ENCODE measurements around the gene VGLL4. TPM values are rescaled to one million over a fixed set of nuclear protein-coding genes. Genes with fewer than 3 reads are reported as not detected.

VGLL4 gene
- total RNA-seq, 1 experiment from 2014 or later = 31.7 TPM

- no TSS peak for BruUV-seq (replicated peaks)
- Mint-ChIP-seq H3K27me3 (ENCODE audit: insufficient read depth, unreplicated experiment) (no peaks in the 10 kb centered on the region), H3K4me3 (ENCODE audit: unreplicated experiment) (no peak overlapping the region), H3K36me3 (ENCODE audit: insufficient read depth, unreplicated experiment) (peaks cover 57% of the 10 kb centered on the region), H3K9me3 (ENCODE audit: unreplicated experiment) (no peaks in the 10 kb centered on the region), H3K4me1 (ENCODE audit: insufficient read depth, unreplicated experiment) (peaks cover 18% of the 10 kb centered on the region), H3K27ac (ENCODE audit: low read depth, unreplicated experiment) (no peak overlapping the region)
- intact Hi-C loops (cut with micrococcal nuclease) = no loop called here
- POLR2A ChIA-PET = no interaction called here
- no peak for TF ChIP-seq CTCF (IDR thresholded peaks at IDR 0.05; ENCODE audit: unreplicated experiment)
- CTCF ChIA-PET = interaction anchor here (0.6 kb wide), 2 partner anchors 191 to 671 kb away, joined by 3 read pairs; no protein-coding TSS in a partner anchor
- no peak for DNase-seq (ENCODE audit: unreplicated experiment)
These were observed 89.0 kb downstream of the VGLL4 start for GRCh38 chr3:11554666-11555065.

- Mint-ChIP-seq H3K9me3 (ENCODE audit: unreplicated experiment) (no peaks in the 10 kb centered on the region), H3K36me3 (ENCODE audit: insufficient read depth, unreplicated experiment) (peaks cover 58% of the 10 kb centered on the region), H3K4me1 (ENCODE audit: insufficient read depth, unreplicated experiment) (peaks cover 23% of the 10 kb centered on the region), H3K4me3 (ENCODE audit: unreplicated experiment) (no peak overlapping the region), H3K27me3 (ENCODE audit: insufficient read depth, unreplicated experiment) (no peaks in the 10 kb centered on the region), H3K27ac (ENCODE audit: low read depth, unreplicated experiment) (no peak overlapping the region)
- no peak for TF ChIP-seq CTCF (IDR thresholded peaks at IDR 0.05; ENCODE audit: unreplicated experiment)
- POLR2A ChIA-PET = no interaction called here
- no TSS peak for BruUV-seq (replicated peaks)
- CTCF ChIA-PET = no interaction called here
- intact Hi-C loops (cut with micrococcal nuclease) = no loop called here
- DNase-seq (ENCODE audit: unreplicated experiment) = no peak
These were observed 89.5 kb downstream of the VGLL4 start for GRCh38 chr3:11554236-11554610.

GRCh38 chr3:11553436-11554235 is 90.1 kb downstream of the VGLL4 start:
- H3K4me1 Mint-ChIP-seq (ENCODE audit: insufficient read depth, unreplicated experiment) = peaks cover 29% of the 10 kb centered on the region
- H3K27me3 Mint-ChIP-seq (ENCODE audit: insufficient read depth, unreplicated experiment) = no peaks in the 10 kb centered on the region
- H3K27ac Mint-ChIP-seq (ENCODE audit: low read depth, unreplicated experiment) = peak overlapping the region; percentile 49
- no TSS peak for BruUV-seq (replicated peaks)
- H3K4me3 Mint-ChIP-seq (ENCODE audit: unreplicated experiment) = no peak overlapping the region
- ChIA-PET POLR2A (interaction anchor here (1.1 kb wide), 1 partner anchor 28 kb away, joined by 3 read pairs; no protein-coding TSS in a partner anchor), CTCF (interaction anchor here (0.6 to 0.8 kb wide), 2 partner anchors 8 to 293 kb away, joined by 3 read pairs; partner anchors contain the start of gene TAMM41)
- intact Hi-C loops (cut with micrococcal nuclease) = no loop called here
- H3K36me3 Mint-ChIP-seq (ENCODE audit: insufficient read depth, unreplicated experiment) = peaks cover 63% of the 10 kb centered on the region
- TF ChIP-seq CTCF (IDR thresholded peaks at IDR 0.05; ENCODE audit: unreplicated experiment) = no peak
- H3K9me3 Mint-ChIP-seq (ENCODE audit: unreplicated experiment) = no peaks in the 10 kb centered on the region
- DNase-seq (ENCODE audit: unreplicated experiment) = peak; percentile 63

- ChIA-PET CTCF (no interaction called here), POLR2A (interaction anchor here (1.1 kb wide), 1 partner anchor 29 kb away, joined by 3 read pairs; no protein-coding TSS in a partner anchor)
- no TSS peak for BruUV-seq (replicated peaks)
- DNase-seq (ENCODE audit: unreplicated experiment) = no peak
- H3K4me1 Mint-ChIP-seq (ENCODE audit: insufficient read depth, unreplicated experiment) = peaks cover 27% of the 10 kb centered on the region
- no peak for TF ChIP-seq CTCF (IDR thresholded peaks at IDR 0.05; ENCODE audit: unreplicated experiment)
- no peaks in the 10 kb centered on the region for H3K27me3 Mint-ChIP-seq (ENCODE audit: insufficient read depth, unreplicated experiment)
- peak overlapping the region; percentile 49 for H3K27ac Mint-ChIP-seq (ENCODE audit: low read depth, unreplicated experiment)
- no peak overlapping the region for H3K4me3 Mint-ChIP-seq (ENCODE audit: unreplicated experiment)
- H3K9me3 Mint-ChIP-seq (ENCODE audit: unreplicated experiment) = no peaks in the 10 kb centered on the region
- peaks cover 57% of the 10 kb centered on the region for H3K36me3 Mint-ChIP-seq (ENCODE audit: insufficient read depth, unreplicated experiment)
- intact Hi-C loops (cut with micrococcal nuclease) = no loop called here
These were observed 91.1 kb downstream of the VGLL4 start for GRCh38 chr3:11552289-11553264.
